HG03196 (cell line): ENCODE results near the gene TOP2B.

Experiments
- ATAC-seq: cut with Tn5 transposase; IDR thresholded peaks from one replicate; pipeline ENCODE4 v1.9.1; 2021; ENCODE audit not compliant: unreplicated experiment

Gene TOP2B

GRCh38 chr3:25619382-25619781 is 45.3 kb downstream of the TOP2B start:
- no peak for ATAC-seq

GRCh38 chr3:25618028-25618427 is 46.7 kb downstream of the TOP2B start:
- no peak for ATAC-seq

DNA sequence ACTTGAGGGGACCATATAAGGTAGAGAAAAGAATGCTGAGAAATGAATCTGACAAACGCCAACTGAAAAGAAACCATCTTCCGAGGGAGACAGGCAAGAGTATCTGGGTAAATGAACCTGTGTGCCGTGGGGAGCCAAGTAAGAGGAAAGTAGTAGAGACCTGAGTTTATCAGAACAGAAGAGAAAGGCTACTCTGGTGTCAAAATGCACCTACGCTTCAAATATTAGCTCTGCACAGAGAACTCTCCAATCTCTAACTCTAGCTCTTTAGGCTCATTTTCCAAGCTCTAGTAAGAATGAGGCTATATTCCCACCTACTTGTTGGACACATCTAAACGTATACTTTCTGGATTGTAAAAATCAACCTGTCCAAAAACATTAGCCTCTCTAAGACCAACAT is 53.5 kb downstream of the TOP2B start:
- no peak for ATAC-seq

GRCh38 chr3:25610779-25611178 is 53.9 kb downstream of the TOP2B start:
- no peak for ATAC-seq

DNA sequence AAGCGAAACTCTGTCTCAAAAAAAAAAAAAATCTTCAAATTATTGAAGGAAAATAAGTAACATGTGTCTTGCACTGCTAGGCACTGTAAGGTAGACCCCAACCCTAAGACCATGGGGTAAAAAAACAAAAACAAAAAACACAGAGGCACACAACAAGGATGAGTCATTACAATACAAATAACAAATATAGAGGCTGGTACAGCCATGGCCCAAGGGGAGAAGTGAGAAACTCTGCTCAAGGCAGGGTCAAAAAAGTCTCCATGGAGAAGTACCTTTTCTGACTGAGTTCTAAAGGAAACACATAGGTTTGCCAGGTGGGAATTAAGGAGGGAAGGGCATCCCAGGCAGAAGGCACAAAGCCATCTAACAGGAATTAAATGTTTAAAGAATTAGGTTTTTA is 54.5 kb downstream of the TOP2B start:
- ATAC-seq: no peak

- no peak for ATAC-seq
These were observed 60.5 kb downstream of the TOP2B start for GRCh38 chr3:25604107-25604805.

- no peak for ATAC-seq
These were observed 61.0 kb downstream of the TOP2B start for GRCh38 chr3:25603703-25604102.

- ATAC-seq: no peak
These were observed 67.1 kb downstream of the TOP2B start for GRCh38 chr3:25597535-25598101.

DNA sequence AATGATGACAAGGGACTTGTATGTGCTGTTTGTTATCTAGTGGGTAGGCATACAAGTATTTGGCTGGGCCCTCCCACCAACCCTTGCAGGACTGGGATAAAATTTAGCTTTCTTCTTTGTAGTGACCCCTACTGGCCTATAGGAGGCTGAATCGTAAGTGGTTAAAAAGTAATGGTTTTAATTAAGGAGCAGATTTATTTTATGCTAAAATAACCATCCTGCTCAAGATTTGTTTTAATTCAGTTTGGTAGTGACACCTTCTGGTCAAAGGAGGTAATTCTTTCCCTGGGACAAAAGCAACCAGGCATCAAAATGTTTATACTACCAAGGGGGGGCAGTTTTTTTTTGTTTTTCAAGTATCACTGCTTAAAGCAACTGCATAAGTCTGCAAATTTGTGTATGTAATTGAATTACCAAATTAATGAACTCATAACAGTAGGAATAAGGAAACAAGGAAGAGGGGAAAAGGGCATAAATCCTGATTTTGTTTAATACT is 70.7 kb downstream of the TOP2B start:
- ATAC-seq: no peak

DNA sequence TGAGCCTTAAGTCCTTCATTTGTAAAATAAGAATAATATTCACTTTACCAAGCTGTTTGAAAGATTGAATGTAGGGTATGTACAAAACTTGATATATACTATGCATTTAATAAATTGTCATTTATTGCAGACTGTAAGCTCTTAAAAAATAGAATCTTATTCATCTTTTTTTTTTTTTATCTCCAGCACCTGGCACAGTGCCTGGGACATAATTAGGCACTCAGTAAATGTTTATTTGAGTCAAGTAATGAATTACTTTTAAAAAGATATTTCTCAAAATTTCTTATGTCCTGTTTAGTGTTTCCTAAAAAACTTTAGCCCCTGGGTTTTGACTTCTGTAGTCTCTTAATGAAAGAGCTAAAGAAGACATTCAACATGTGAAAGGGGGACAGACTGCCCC is 71.7 kb downstream of the TOP2B start:
- no peak for ATAC-seq

DNA sequence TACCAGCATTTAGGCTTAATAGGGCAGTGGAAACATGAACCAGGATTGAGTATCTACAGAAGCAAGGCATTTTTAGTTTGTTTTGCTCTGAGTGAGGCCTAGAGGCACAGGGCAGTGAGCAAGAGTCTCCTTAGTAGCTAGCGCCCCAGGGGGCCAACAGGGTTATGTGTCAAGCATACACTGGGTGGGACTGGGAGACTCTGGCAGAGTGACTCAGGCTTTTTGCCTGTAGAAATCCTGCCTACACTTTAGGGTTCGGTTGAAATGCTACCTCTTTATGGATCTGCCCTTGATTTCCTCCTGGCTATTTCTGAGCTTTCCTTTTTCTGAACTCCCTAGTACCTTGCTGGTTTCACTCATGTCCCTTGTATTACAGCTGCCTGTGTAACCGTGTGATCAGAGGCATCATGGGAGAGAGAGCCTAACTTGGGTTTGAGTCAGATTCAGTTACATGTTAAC is 72.2 kb downstream of the TOP2B start:
- no peak for ATAC-seq

DNA sequence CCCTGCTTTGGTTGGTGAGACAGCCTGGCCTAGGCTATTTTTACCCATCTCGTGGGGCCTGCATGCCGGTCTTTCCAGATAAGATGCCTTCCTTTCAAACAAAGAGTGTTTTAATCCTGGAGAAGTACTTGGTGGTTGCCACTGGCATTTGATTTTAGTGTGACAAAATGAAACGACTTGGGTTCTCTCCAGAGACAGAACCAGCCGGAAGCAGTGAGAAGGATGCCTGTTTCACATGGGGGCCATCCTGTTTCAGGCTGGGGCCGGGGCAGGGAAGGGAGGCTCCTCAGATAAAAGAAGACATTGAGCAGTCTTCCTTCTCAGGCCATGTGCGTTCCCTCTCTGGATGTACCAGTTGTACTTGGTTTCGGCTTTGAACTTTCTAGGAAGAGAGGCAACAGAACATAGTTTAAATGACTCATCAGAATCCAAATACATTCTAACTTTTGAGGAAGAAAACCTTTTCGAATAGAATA is 74.9 kb downstream of the TOP2B start:
- no peak for ATAC-seq

- no peak for ATAC-seq
These were observed 75.5 kb downstream of the TOP2B start for GRCh38 chr3:25589104-25589782.

GRCh38 chr3:25588441-25589103 is 76.1 kb downstream of the TOP2B start:
- no peak for ATAC-seq

GRCh38 chr3:25587975-25588374 is 76.7 kb downstream of the TOP2B start:
- no peak for ATAC-seq

DNA sequence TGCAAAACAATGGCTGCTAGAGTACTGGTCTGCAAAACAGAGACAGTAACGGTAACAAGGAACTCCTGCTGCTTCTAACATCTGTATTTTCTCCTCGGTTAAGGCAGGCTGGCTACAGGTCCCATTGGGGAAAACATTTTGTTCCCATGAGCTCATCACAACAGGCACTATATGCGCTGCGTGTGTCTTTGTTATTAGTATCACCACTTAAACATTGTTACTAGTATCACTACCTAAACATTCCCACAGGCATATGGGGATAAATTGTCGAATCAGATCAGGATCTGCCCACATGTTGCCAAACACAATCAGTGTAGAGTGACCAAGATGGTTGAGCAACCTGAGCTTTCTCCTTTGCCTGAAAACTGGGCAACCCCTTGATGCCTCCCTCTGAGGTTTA is 77.2 kb downstream of the TOP2B start:
- no peak for ATAC-seq

- no peak for ATAC-seq
These were observed 77.6 kb downstream of the TOP2B start for GRCh38 chr3:25587094-25587493.

GRCh38 chr3:25586553-25586952 is 78.2 kb downstream of the TOP2B start:
- ATAC-seq: no peak

GRCh38 chr3:25586167-25586505 is 78.6 kb downstream of the TOP2B start:
- no peak for ATAC-seq

DNA sequence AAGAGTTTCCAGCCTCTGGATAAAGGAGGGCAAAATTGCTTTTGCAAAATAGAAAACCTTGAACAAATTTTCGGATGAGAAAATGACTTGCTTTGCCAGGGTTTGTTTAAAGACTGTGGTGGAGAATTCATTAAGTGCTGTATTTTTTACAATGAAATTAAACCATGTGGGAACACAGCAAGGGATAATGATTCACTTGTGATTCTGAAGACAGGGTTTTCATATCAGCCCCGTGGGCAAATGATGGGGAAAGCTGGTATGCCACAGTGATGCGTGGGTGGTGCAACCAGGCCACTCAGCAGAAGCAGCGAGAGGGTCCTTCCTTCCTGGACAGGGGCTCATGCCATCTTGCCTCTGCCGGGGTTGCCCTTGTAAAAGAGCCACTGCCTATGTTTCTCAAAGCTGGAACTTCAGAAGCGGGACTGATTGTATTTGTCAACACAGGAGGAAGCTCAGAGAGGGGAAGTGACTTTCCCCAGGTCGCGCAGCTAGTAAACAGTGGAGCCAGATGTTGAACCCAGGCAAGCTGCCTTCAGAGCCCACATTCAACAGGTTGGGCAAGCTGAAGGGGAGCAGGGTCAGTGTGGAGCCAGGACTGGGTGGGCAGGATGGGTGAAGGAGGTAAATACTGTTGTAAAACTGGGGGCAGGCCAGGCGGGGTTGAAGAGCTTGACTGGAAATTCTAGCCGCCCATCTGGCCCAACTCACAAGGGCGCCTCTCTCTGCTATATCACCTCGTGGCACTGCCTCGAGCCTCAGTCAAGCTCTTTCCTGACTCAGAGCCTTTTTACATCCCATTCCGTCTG is 79.1 kb downstream of the TOP2B start:
- no peak for ATAC-seq
